Measurements from ENCODE around the gene UCKL1.

GRCh38 chr20:63898882-63899558, 57.2 kb downstream of the UCKL1 start:
- TF ChIP-seq, protein P1, sequence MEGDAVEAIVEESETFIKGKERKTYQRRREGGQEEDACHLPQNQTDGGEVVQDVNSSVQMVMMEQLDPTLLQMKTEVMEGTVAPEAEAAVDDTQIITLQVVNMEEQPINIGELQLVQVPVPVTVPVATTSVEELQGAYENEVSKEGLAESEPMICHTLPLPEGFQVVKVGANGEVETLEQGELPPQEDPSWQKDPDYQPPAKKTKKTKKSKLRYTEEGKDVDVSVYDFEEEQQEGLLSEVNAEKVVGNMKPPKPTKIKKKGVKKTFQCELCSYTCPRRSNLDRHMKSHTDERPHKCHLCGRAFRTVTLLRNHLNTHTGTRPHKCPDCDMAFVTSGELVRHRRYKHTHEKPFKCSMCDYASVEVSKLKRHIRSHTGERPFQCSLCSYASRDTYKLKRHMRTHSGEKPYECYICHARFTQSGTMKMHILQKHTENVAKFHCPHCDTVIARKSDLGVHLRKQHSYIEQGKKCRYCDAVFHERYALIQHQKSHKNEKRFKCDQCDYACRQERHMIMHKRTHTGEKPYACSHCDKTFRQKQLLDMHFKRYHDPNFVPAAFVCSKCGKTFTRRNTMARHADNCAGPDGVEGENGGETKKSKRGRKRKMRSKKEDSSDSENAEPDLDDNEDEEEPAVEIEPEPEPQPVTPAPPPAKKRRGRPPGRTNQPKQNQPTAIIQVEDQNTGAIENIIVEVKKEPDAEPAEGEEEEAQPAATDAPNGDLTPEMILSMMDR (IDR thresholded peaks at IDR 0.05), result no peak
- no peak for TF ChIP-seq POLR2A (IDR thresholded peaks at IDR 0.05)

Measured in prostate gland (tissue), 2 donors.